ENCODE results near the gene MYH15.

Gene MYH15

GRCh38 chr3:108469126-108469525 is 41.3 kb downstream of the MYH15 start:
- no peak for DNase-seq

- no peak for DNase-seq
These were observed 41.8 kb downstream of the MYH15 start for GRCh38 chr3:108468577-108468976.

GRCh38 chr3:108462899-108463298 is 47.5 kb downstream of the MYH15 start:
- no peak for DNase-seq

- DNase-seq = no peak
These were observed 48.7 kb downstream of the MYH15 start for GRCh38 chr3:108461661-108462111.

GRCh38 chr3:108459225-108459624 is 51.2 kb downstream of the MYH15 start:
- DNase-seq = no peak

- no peak for DNase-seq
These were observed 55.1 kb downstream of the MYH15 start for GRCh38 chr3:108455212-108455705.

- DNase-seq = no peak
These were observed 56.8 kb downstream of the MYH15 start for GRCh38 chr3:108453565-108453964.

- DNase-seq = no peak
These were observed 60.0 kb downstream of the MYH15 start for GRCh38 chr3:108450444-108450843.

- no peak for DNase-seq
These were observed 61.8 kb downstream of the MYH15 start for GRCh38 chr3:108448593-108448992.

- no peak for DNase-seq
These were observed 63.1 kb downstream of the MYH15 start for GRCh38 chr3:108447096-108447847.

- no peak for DNase-seq
These were observed 68.1 kb downstream of the MYH15 start for GRCh38 chr3:108442281-108442680.

GRCh38 chr3:108441518-108441917 is 68.9 kb downstream of the MYH15 start:
- no peak for DNase-seq

GRCh38 chr3:108441071-108441507 is 69.3 kb downstream of the MYH15 start:
- no peak for DNase-seq

- no peak for DNase-seq
These were observed 71.9 kb downstream of the MYH15 start for GRCh38 chr3:108438542-108438941.

GRCh38 chr3:108437439-108437838 is 73.0 kb downstream of the MYH15 start:
- DNase-seq = peak; percentile 31

GRCh38 chr3:108433928-108434327 is 76.5 kb downstream of the MYH15 start:
- DNase-seq = no peak

- DNase-seq = no peak
These were observed 78.0 kb downstream of the MYH15 start for GRCh38 chr3:108432431-108432830.

- no peak for DNase-seq
These were observed 79.9 kb downstream of the MYH15 start for GRCh38 chr3:108430540-108430939.

GRCh38 chr3:108428586-108428985 is 81.8 kb downstream of the MYH15 start:
- DNase-seq = no peak

GRCh38 chr3:108420926-108421325 is 89.5 kb downstream of the MYH15 start:
- no peak for DNase-seq

GRCh38 chr3:108416111-108416869 is 94.1 kb downstream of the MYH15 start:
- DNase-seq = no peak

GRCh38 chr3:108415661-108416060 is 94.7 kb downstream of the MYH15 start:
- no peak for DNase-seq

- no peak for DNase-seq
These were observed 96.4 kb downstream of the MYH15 start for GRCh38 chr3:108414007-108414406.

GRCh38 chr3:108412121-108412750 is 98.2 kb downstream of the MYH15 start:
- no peak for DNase-seq

All from DMS79 (cell line).